HepG2 (cell line): ENCODE data around the gene WDR13. TPM values are rescaled to one million over a fixed set of nuclear protein-coding genes. Genes with fewer than 3 reads are reported as not detected.

Experiments used
- DNMT3B ChIP-seq: conservative IDR thresholded peaks from 2 replicates; pipeline ENCODE4 v1.6.1; 2016; ENCODE audit warnings: missing biosample characterization, control low read depth
- EZH2 ChIP-seq: conservative IDR thresholded peaks from 2 replicates; pipeline ENCODE4 v1.6.1; 2012; ENCODE audit warnings: mild to moderate bottlenecking, low read depth, low read length, moderate library complexity
- FOXA3 ChIP-seq: IDR thresholded peaks from 2 replicates; pipeline ENCODE4 v1.6.1; 2016; ENCODE audit warnings: missing genetic modification reagents, missing compliant biosample characterization
- HOXA3 ChIP-seq: sonication (generic); formaldehyde crosslinking; IDR thresholded peaks from 2 replicates; pipeline ENCODE4 v1.5.0; 2020; ENCODE audit warnings: missing genetic modification reagents
- IRX3 ChIP-seq: sonication (generic); formaldehyde crosslinking; IDR thresholded peaks from 2 replicates; pipeline ENCODE4 v1.8.1; 2023; ENCODE audit warnings: mild to moderate bottlenecking, low read depth, missing genetic modification reagents, borderline replicate concordance
- MEIS1 ChIP-seq: sonication (generic); formaldehyde crosslinking; IDR thresholded peaks from 2 replicates; pipeline ENCODE4 v1.9.0; 2021; ENCODE audit warnings: mild to moderate bottlenecking, missing genetic modification reagents, moderate library complexity, borderline replicate concordance
- MIER2 ChIP-seq: IDR thresholded peaks from 2 replicates; pipeline ENCODE4 v1.6.1; 2016; ENCODE audit warnings: missing biosample characterization, missing genetic modification reagents
- NFE2L2 ChIP-seq: fragments of 150-350 bp; IDR thresholded peaks from 2 replicates; pipeline ENCODE4 v1.6.1; 2014; ENCODE audit warnings: low read length
- NR2C2 ChIP-seq: sonication (generic); formaldehyde crosslinking; IDR thresholded peaks from 2 replicates; pipeline ENCODE4 v1.4.0; 2020; ENCODE audit warnings: missing genetic modification reagents, mild to moderate bottlenecking, moderate library complexity, borderline replicate concordance
- POLR2AphosphoS2 ChIP-seq: IDR thresholded peaks from 2 replicates; pipeline ENCODE4 v1.6.1; 2011; ENCODE audit warnings: low read depth, low read length, improper control_type of control experiment
- RFX1 ChIP-seq: fragments of 450-650 bp; IDR thresholded peaks from 2 replicates; pipeline ENCODE4 v1.6.1; 2017
- RXRA ChIP-seq: sonication (generic); formaldehyde crosslinking; IDR thresholded peaks from 2 replicates; pipeline ENCODE4 v1.5.1; 2020; ENCODE audit warnings: missing genetic modification reagents
- TBP ChIP-seq: sonication (generic); formaldehyde crosslinking; IDR thresholded peaks from 2 replicates; pipeline ENCODE4 v1.5.0; 2020; ENCODE audit warnings: missing genetic modification reagents
- YEATS4 ChIP-seq: sonication (generic); formaldehyde crosslinking; IDR thresholded peaks from 2 replicates; pipeline ENCODE4 v1.4.0; 2020; ENCODE audit warnings: missing genetic modification reagents, borderline replicate concordance
- ZBTB21 ChIP-seq: sonication (generic); formaldehyde crosslinking; IDR thresholded peaks from 2 replicates; pipeline ENCODE4 v1.4.0; 2020; ENCODE audit warnings: missing genetic modification reagents
- ZNF720 ChIP-seq: sonication (generic); formaldehyde crosslinking; IDR thresholded peaks from 2 replicates; pipeline ENCODE4 v1.4.0; 2020; ENCODE audit warnings: missing genetic modification reagents
- ZNF724P ChIP-seq: sonication (generic); formaldehyde crosslinking; IDR thresholded peaks from 2 replicates; pipeline ENCODE4 v1.8.0; 2022; ENCODE audit warnings: missing genetic modification reagents, borderline replicate concordance
- ZNF766 ChIP-seq: sonication (generic); formaldehyde crosslinking; IDR thresholded peaks from 2 replicates; pipeline ENCODE4 v1.5.0; 2020; ENCODE audit warnings: missing genetic modification reagents, borderline replicate concordance
- polyA plus RNA-seq, 8 experiments: library from polyadenylated mRNA; depleted of rRNA in 3 of 8; stranded (reverse) in 7 of 8; unstranded in 1 of 8; fragments of >200 nt; fragmentation: Illumina TruSeq in 4 of 8; extraction: Trizol in 4 of 8; gene quantifications; 2 replicates each; pipeline versions ENCODE4 v1.2.1 to v1.2.3, GENCODE V29; 2011 to 2016; ENCODE audit warnings: low read depth in 4 of 8, missing spikeins in 1 of 8, mixed read lengths in 1 of 8; ENCODE audit not compliant: insufficient read depth in 1 of 8
- total RNA-seq, 5 experiments: library from RNA; depleted of rRNA; stranded (reverse); fragments of >200 nt; fragmentation: Illumina TruSeq; extraction: Trizol; gene quantifications; 2 replicates each; pipeline ENCODE4 v1.2.3, GENCODE V29; 2016; ENCODE audit warnings: low read depth in 1 of 5
- TF ChIP-seq, protein P1 (sequence below), 2 experiments: sonication (generic) in 1 of 2; formaldehyde crosslinking in 1 of 2; IDR thresholded peaks; 2 replicates each; pipeline versions ENCODE4 v1.6.1 to v1.9.0; 2014 to 2022; ENCODE audit warnings: antibody characterized with exemption in 1 of 2, borderline replicate concordance in 1 of 2, inconsistent platforms in 1 of 2, low read depth in 1 of 2, missing genetic modification reagents in 1 of 2
- TF ChIP-seq, protein P2 (sequence below), 2 experiments: sonication (generic) in 1 of 2; formaldehyde crosslinking in 1 of 2; IDR thresholded peaks; 2 replicates each; pipeline versions ENCODE4 v1.4.0 to v1.6.1; 2018 to 2020; ENCODE audit warnings: missing genetic modification reagents in 2 of 2, borderline replicate concordance in 1 of 2, low read depth in 1 of 2, mild to moderate bottlenecking in 1 of 2, missing biosample characterization in 1 of 2
- TF ChIP-seq, protein P3 (sequence below): sonication (generic); formaldehyde crosslinking; IDR thresholded peaks from 2 replicates; pipeline ENCODE4 v1.5.0; 2020; ENCODE audit warnings: missing genetic modification reagents

The WDR13 gene
- total and polyA plus RNA-seq, 2 of the 13 experiments (the other 11 are each of a cell fraction or from before 2014, with no cell fraction given): 28.7 to 37.1 TPM

DNA sequence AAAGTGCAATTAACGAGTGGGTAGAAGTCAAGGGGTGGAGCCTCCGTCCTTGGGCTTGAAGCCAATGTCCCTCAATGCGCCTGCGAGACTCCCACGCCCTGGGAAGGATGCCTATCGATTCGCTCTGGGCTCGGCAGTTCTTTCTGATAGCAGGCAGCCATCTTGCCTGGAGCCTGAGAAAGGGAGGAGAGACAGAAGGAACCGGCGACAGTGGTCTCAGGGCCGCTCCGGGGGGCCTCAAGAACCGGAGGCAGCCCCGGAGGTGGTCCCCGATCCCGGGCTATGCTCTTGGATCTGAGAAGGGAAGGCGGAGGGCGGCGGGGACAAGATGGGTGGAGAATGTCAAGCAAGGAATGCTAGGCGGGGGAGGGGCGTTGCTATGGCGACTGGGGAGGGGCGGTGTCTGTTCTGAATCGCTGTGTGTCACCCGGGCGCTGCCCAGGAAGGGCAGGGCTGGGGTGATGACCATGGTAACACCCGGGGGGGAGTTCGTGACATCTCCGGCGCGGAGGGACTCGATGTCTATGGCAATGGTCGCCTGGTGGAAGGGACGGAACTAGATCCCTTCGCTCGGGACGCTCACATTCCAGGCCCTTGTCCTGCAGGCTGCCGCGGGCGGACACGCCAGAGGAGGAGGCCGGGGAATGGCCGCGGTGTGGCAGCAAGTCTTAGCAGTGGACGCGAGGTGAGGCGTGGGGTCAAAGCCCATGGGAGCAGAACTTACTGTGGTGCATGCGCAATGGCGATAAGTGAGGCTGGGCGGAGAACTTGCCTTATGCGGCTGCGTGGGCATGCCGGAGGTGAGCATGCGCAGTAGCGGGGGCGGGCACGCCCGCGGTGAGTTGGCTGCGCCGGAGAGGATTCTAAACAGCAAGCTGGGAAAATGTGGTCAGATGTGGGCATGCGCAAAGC, at the start of gene WDR13 (continued):
- TF ChIP-seq, protein P1, sequence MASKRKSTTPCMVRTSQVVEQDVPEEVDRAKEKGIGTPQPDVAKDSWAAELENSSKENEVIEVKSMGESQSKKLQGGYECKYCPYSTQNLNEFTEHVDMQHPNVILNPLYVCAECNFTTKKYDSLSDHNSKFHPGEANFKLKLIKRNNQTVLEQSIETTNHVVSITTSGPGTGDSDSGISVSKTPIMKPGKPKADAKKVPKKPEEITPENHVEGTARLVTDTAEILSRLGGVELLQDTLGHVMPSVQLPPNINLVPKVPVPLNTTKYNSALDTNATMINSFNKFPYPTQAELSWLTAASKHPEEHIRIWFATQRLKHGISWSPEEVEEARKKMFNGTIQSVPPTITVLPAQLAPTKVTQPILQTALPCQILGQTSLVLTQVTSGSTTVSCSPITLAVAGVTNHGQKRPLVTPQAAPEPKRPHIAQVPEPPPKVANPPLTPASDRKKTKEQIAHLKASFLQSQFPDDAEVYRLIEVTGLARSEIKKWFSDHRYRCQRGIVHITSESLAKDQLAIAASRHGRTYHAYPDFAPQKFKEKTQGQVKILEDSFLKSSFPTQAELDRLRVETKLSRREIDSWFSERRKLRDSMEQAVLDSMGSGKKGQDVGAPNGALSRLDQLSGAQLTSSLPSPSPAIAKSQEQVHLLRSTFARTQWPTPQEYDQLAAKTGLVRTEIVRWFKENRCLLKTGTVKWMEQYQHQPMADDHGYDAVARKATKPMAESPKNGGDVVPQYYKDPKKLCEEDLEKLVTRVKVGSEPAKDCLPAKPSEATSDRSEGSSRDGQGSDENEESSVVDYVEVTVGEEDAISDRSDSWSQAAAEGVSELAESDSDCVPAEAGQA (IDR thresholded peaks at IDR 0.05; ENCODE audit: low read depth): peak; percentile 74; the same call in 1 of the 2 replicates
- TF ChIP-seq, protein P1 (CRISPR knock-in tag; IDR thresholded peaks at IDR 0.05; ENCODE audit: borderline replicate concordance): no peak
- no peak for TF ChIP-seq ZNF720
- TF ChIP-seq RFX1: peak; percentile 79
- no peak for TF ChIP-seq POLR2AphosphoS2
- TF ChIP-seq NFE2L2: no peak
- no peak for TF ChIP-seq ZNF724P (CRISPR knock-in tag)
- TF ChIP-seq, protein P2, sequence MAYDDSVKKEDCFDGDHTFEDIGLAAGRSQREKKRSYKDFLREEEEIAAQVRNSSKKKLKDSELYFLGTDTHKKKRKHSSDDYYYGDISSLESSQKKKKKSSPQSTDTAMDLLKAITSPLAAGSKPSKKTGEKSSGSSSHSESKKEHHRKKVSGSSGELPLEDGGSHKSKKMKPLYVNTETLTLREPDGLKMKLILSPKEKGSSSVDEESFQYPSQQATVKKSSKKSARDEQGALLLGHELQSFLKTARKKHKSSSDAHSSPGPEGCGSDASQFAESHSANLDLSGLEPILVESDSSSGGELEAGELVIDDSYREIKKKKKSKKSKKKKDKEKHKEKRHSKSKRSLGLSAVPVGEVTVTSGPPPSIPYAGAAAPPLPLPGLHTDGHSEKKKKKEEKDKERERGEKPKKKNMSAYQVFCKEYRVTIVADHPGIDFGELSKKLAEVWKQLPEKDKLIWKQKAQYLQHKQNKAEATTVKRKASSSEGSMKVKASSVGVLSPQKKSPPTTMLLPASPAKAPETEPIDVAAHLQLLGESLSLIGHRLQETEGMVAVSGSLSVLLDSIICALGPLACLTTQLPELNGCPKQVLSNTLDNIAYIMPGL (CRISPR knock-in tag; IDR thresholded peaks at IDR 0.05; ENCODE audit: borderline replicate concordance in 1 of 2, low read depth in 1 of 2): peak; percentile 19 to 37; a peak in 1 of 4 replicates
- no peak for TF ChIP-seq MIER2 (CRISPR knock-in tag)
- TF ChIP-seq EZH2: no peak
- peak; percentile 79; the same call in 1 of the 2 replicates for TF ChIP-seq YEATS4
- no peak for TF ChIP-seq RXRA (CRISPR knock-in tag)
- TF ChIP-seq MEIS1 (CRISPR knock-in tag): no peak
- TF ChIP-seq NR2C2 (CRISPR knock-in tag): peak; percentile 74
- TF ChIP-seq ZNF766 (CRISPR knock-in tag): no peak
- no peak for TF ChIP-seq IRX3
- TF ChIP-seq HOXA3: peak; percentile 77
- no peak for TF ChIP-seq ZBTB21 (CRISPR knock-in tag)
- TF ChIP-seq, protein P3, sequence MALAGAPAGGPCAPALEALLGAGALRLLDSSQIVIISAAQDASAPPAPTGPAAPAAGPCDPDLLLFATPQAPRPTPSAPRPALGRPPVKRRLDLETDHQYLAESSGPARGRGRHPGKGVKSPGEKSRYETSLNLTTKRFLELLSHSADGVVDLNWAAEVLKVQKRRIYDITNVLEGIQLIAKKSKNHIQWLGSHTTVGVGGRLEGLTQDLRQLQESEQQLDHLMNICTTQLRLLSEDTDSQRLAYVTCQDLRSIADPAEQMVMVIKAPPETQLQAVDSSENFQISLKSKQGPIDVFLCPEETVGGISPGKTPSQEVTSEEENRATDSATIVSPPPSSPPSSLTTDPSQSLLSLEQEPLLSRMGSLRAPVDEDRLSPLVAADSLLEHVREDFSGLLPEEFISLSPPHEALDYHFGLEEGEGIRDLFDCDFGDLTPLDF (CRISPR knock-in tag): no peak
- no peak for TF ChIP-seq TBP (CRISPR knock-in tag)
- no peak; the same call in 1 of the 2 replicates for TF ChIP-seq DNMT3B (CRISPR knock-in tag)
- peak; percentile 17; the same call in 1 of the 2 replicates for TF ChIP-seq FOXA3
